ENCODE data around the gene FGFRL1.
"Not testable (repeated sequence)": the region's sequence is repeated elsewhere in the genome, so short reads cannot be mapped to it uniquely, and the experiment has no call there.

Gene FGFRL1

GRCh38 chr4:1036976-1037810 lies 25.8 kb downstream of the FGFRL1 start:
- in situ Hi-C loops (cut with MboI; ENCODE audit: low sequenced_read_pairs): no loop called here

- in situ Hi-C loops (cut with MboI; ENCODE audit: low sequenced_read_pairs): no loop called here
Measured at GRCh38 chr4:1038948-1039492, 27.6 kb downstream of the FGFRL1 start.

- in situ Hi-C loops (cut with MboI; ENCODE audit: low sequenced_read_pairs): no loop called here
Measured at GRCh38 chr4:1039493-1040343, 28.3 kb downstream of the FGFRL1 start.

- in situ Hi-C loops (cut with MboI; ENCODE audit: low sequenced_read_pairs): no loop called here
Measured at GRCh38 chr4:1040344-1041146, 29.1 kb downstream of the FGFRL1 start.

- in situ Hi-C loops (cut with MboI; ENCODE audit: low sequenced_read_pairs): no loop called here
Measured at GRCh38 chr4:1041147-1041935, 29.9 kb downstream of the FGFRL1 start.

- in situ Hi-C loops (cut with MboI; ENCODE audit: low sequenced_read_pairs): no loop called here
Measured at GRCh38 chr4:1041936-1042330, 30.5 kb downstream of the FGFRL1 start.

- in situ Hi-C loops (cut with MboI; ENCODE audit: low sequenced_read_pairs): no loop called here
Measured at GRCh38 chr4:1042352-1043055, 31.1 kb downstream of the FGFRL1 start.

GRCh38 chr4:1043162-1043561 lies 31.7 kb downstream of the FGFRL1 start:
- in situ Hi-C loops (cut with MboI; ENCODE audit: low sequenced_read_pairs): no loop called here

GRCh38 chr4:1043651-1044468 lies 32.4 kb downstream of the FGFRL1 start:
- in situ Hi-C loops (cut with MboI; ENCODE audit: low sequenced_read_pairs): no loop called here

GRCh38 chr4:1044469-1045192 lies 33.2 kb downstream of the FGFRL1 start:
- in situ Hi-C loops (cut with MboI; ENCODE audit: low sequenced_read_pairs): no loop called here

- in situ Hi-C loops (cut with MboI; ENCODE audit: low sequenced_read_pairs): no loop called here
Measured at GRCh38 chr4:1045193-1045594, 33.8 kb downstream of the FGFRL1 start.

- in situ Hi-C loops (cut with MboI; ENCODE audit: low sequenced_read_pairs): no loop called here
Measured at GRCh38 chr4:1045595-1046201, 34.3 kb downstream of the FGFRL1 start.

- in situ Hi-C loops (cut with MboI; ENCODE audit: low sequenced_read_pairs): not testable (repeated sequence)
Measured at GRCh38 chr4:1046581-1047011, 35.2 kb downstream of the FGFRL1 start.

- in situ Hi-C loops (cut with MboI; ENCODE audit: low sequenced_read_pairs): no loop called here
Measured at GRCh38 chr4:1047106-1047975, 35.9 kb downstream of the FGFRL1 start.

- in situ Hi-C loops (cut with MboI; ENCODE audit: low sequenced_read_pairs): no loop called here
Measured at GRCh38 chr4:1047976-1048772, 36.7 kb downstream of the FGFRL1 start.

Measured in HL-60/S4 treated with retinoic acid at 250 ng/mL for 4 days and 3 days (cell line).